GM12878 (cell line): ENCODE data around the gene CALN1. TPM values are rescaled to one million over a fixed set of nuclear protein-coding genes. Genes with fewer than 3 reads are reported as not detected.

Experiments used
- ATAC-seq: fragments of 200-7000 bp; cut with Tn5 transposase; 3 replicates; pipeline ENCODE4 v1.9.1; 2020; ENCODE audit warnings: mild to moderate bottlenecking, moderate library complexity
- BruUV-seq: library from RNA; stranded (reverse); fragments of 400-500 nt; replicated peaks from 2 replicates; lab custom pipeline; 2021; lab: Mats Ljungman, UMichigan
- CTCF ChIA-PET: fragments of 300-600 bp; sonication (Branson Sonifier 250); formaldehyde crosslinking; extraction: SDS; loops from one replicate; lab custom pipeline; 2021; ENCODE audit warnings: inconsistent platforms; lab: Yijun Ruan, JAX
- POLR2A ChIA-PET: fragments of 350-600 bp; formaldehyde crosslinking; extraction: SDS; loops from one replicate; lab custom pipeline; 2021; ENCODE audit warnings: inconsistent platforms; lab: Charles Lee
- RAD21 ChIA-PET: fragments of 300-600 bp; sonication (Branson Sonifier 250); formaldehyde crosslinking; loops from one replicate; lab custom pipeline; 2023; ENCODE audit warnings: antibody characterized with exemption; ENCODE audit not compliant: unreplicated experiment; lab: Charles Lee
- SMC1A ChIA-PET: fragments of 300-600 bp; sonication (Branson Sonifier 250); formaldehyde crosslinking; loops from one replicate; lab custom pipeline; 2023; ENCODE audit not compliant: unreplicated experiment, uncharacterized antibody; lab: Charles Lee
- DNase-seq: peaks from one replicate; pipeline ENCODE4 v3.0.0-alpha.2; 2011; ENCODE audit warnings: low read depth, low spot score
- FAIRE-seq: peaks from 3 replicates; lab custom pipeline; 2011; peaks lifted over from hg19 to GRCh38; lab: Jason Lieb, UNC
- H2AFZ ChIP-seq: 2 replicates; pipeline ENCODE4 v1.6.0; 2011; ENCODE audit warnings: low read depth, low read length, control low read depth; ENCODE audit not compliant: control insufficient read depth
- H3K27ac ChIP-seq: 2 replicates; pipeline ENCODE4 v1.5.1; 2011; ENCODE audit warnings: control low read depth; ENCODE audit not compliant: control insufficient read depth, insufficient read depth
- H3K27me3 ChIP-seq, 2 experiments: replicated peaks in 1 of 2; 2 replicates each; pipeline versions ENCODE4 v1.6.0 to v1.6.1; 2011; ENCODE audit warnings: low read length in 1 of 2; ENCODE audit not compliant: control insufficient read depth in 2 of 2, insufficient read depth in 2 of 2
- H3K36me3 ChIP-seq, 2 experiments: 2 replicates each; pipeline ENCODE4 v1.5.1; 2011; ENCODE audit warnings: low read length in 1 of 2; ENCODE audit not compliant: control insufficient read depth in 2 of 2, insufficient read depth in 2 of 2
- H3K4me1 ChIP-seq: 2 replicates; pipeline ENCODE4 v1.6.1; 2011; ENCODE audit warnings: mild to moderate bottlenecking, low read length, moderate library complexity, mixed read lengths; ENCODE audit not compliant: control insufficient read depth, insufficient read depth
- H3K4me2 ChIP-seq: 2 replicates; pipeline ENCODE4 v1.6.0; 2011; ENCODE audit warnings: control low read depth; ENCODE audit not compliant: control insufficient read depth, insufficient read depth
- H3K4me3 ChIP-seq: fragments of 200-600 bp; sonication (generic); 2 replicates; pipeline ENCODE4 v1.5.1; 2016
- H3K79me2 ChIP-seq: 2 replicates; pipeline ENCODE4 v1.6.0; 2011; ENCODE audit warnings: low read length; ENCODE audit not compliant: control insufficient read depth, insufficient read depth
- H3K9ac ChIP-seq: 2 replicates; pipeline ENCODE4 v1.8.0; 2011; ENCODE audit warnings: low read length, control low read depth, mixed read lengths; ENCODE audit not compliant: control insufficient read depth, insufficient read depth
- H3K9me3 ChIP-seq: replicated peaks from 3 replicates; pipeline ENCODE4 v1.5.1; 2011; ENCODE audit warnings: mild to moderate bottlenecking, low read length; ENCODE audit not compliant: control insufficient read depth, insufficient read depth
- H4K20me1 ChIP-seq: 2 replicates; pipeline ENCODE4 v1.6.0; 2011; ENCODE audit not compliant: control insufficient read depth, insufficient read depth
- BCL3 ChIP-seq: IDR thresholded peaks from 2 replicates; pipeline ENCODE4 v1.6.1; 2011; ENCODE audit warnings: borderline replicate concordance, low read depth, mild to moderate bottlenecking, moderate library complexity, low read length; ENCODE audit not compliant: insufficient read depth, poor library complexity, severe bottlenecking
- DPF2 ChIP-seq: fragments of 450-650 bp; IDR thresholded peaks from 2 replicates; pipeline ENCODE4 v1.6.1; 2017; ENCODE audit warnings: mild to moderate bottlenecking
- MEF2A ChIP-seq: IDR thresholded peaks from 2 replicates; pipeline ENCODE4 v1.6.1; 2011; ENCODE audit warnings: low read depth, mild to moderate bottlenecking, low read length, moderate library complexity; ENCODE audit not compliant: insufficient read depth
- NFXL1 ChIP-seq: fragments of 450-650 bp; IDR thresholded peaks from 2 replicates; pipeline ENCODE4 v1.6.1; 2017; ENCODE audit warnings: antibody characterized with exemption, mild to moderate bottlenecking, borderline replicate concordance
- SMARCA5 ChIP-seq: fragments of 450-650 bp; IDR thresholded peaks from 2 replicates; pipeline ENCODE4 v1.6.1; 2017; ENCODE audit warnings: mild to moderate bottlenecking
- YBX1 ChIP-seq: fragments of 450-650 bp; IDR thresholded peaks from 2 replicates; pipeline ENCODE4 v1.6.1; 2016; ENCODE audit warnings: antibody characterized with exemption
- ZNF217 ChIP-seq: fragments of 450-650 bp; IDR thresholded peaks from 2 replicates; pipeline ENCODE4 v1.6.1; 2017; ENCODE audit warnings: antibody characterized with exemption, mild to moderate bottlenecking
- ZNF274 ChIP-seq: IDR thresholded peaks from one replicate; pipeline ENCODE4 v1.8.0; 2011; ENCODE audit not compliant: insufficient read length, insufficient read depth
- ZNF622 ChIP-seq: fragments of 450-650 bp; IDR thresholded peaks from 2 replicates; pipeline ENCODE4 v1.6.1; 2017; ENCODE audit warnings: mild to moderate bottlenecking, inconsistent platforms
- WGBS: methylation state at CpG from one replicate; pipeline ENCODE4 v1.1.6; 2016; ENCODE audit warnings: low lambda C conversion rate; ENCODE audit not compliant: insufficient replicate concordance, insufficient coverage; ENCODE audit errors: missing lambda C conversion rate; 5-methylcytosine and 5-hydroxymethylcytosine counted together
- in situ Hi-C: fragments of 300-500 bp; cut with MboI; formaldehyde crosslinking; loops from 9 replicates; pipeline ENCODE4 v1.14.3; 2018; ENCODE audit warnings: mixed read lengths
- intact Hi-C: fragments of 100-400 bp; cut with micrococcal nuclease; formaldehyde crosslinking; loops from one replicate; pipeline ENCODE4 v1.14.2; 2022; ENCODE audit not compliant: unreplicated experiment
- polyA plus RNA-seq, 11 experiments: library from polyadenylated mRNA; depleted of rRNA in 4 of 11; unstranded in 6 of 11; stranded (reverse) in 5 of 11; fragments of >200 nt; fragmentation: Nextera tagmentation in 4 of 11; fragmentation: Illumina TruSeq in 1 of 11; extraction: Ambion mirVana in 4 of 11; extraction: Trizol in 1 of 11; gene quantifications; 1 replicate in 1 of 11; 2 replicates in 10 of 11; pipeline versions ENCODE4 v1.2.1 to v1.2.3, GENCODE V29; 2011 to 2016; ENCODE audit warnings: inconsistent platforms in 2 of 11, missing spikeins in 2 of 11, low read depth in 1 of 11
- total RNA-seq, 4 experiments: library from RNA; depleted of rRNA in 3 of 4; stranded (reverse); fragments of >200 nt in 3 of 4; fragmentation: Illumina TruSeq in 1 of 4; extraction: Trizol in 1 of 4; gene quantifications; 2 replicates each; pipeline versions ENCODE4 v1.2.1 to v1.2.3, GENCODE V29; 2013 to 2021
- TF ChIP-seq, protein P1 (sequence below): IDR thresholded peaks from 2 replicates; pipeline ENCODE4 v1.6.1; 2012; ENCODE audit warnings: low read depth, low read length, improper control_type of control experiment

CALN1 gene
- total and polyA plus RNA-seq, 10 of the 15 experiments (the other 5 are each of a cell fraction or from before 2014, with no cell fraction given), result 0.48 to 15.3 (median 1.6) TPM

DNA sequence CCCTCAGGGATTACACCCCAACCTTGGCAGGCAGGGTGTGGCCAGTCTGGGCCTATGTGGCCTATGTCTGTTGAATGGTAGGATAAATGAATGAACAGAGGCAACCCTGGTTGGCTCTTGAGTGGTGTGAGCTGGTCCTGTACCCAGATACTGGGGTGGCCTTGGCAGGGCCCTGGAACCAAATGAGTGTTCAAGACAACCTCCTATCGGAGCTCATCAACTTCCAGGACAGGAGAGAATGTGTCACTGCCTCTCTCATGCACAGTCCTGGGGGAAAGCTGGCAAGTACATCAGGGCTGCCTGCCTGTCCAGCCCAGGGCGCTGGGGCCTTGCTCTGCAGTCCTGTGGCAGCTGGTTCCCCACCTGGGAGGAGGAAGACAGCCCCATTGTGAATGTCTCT lies 271.6 kb downstream of the CALN1 start:
- H3K27ac ChIP-seq, result no peak overlapping the region
- H2AFZ ChIP-seq, result no peak overlapping the region
- no peak for ATAC-seq
- intact Hi-C loops, result no loop called here
- ChIA-PET RAD21 (no interaction called here), POLR2A (no interaction called here), CTCF (no interaction called here)
- no peaks in the 10 kb centered on the region for H4K20me1 ChIP-seq
- no TSS peak for BruUV-seq
- H3K4me1 ChIP-seq, result no peaks in the 10 kb centered on the region
- in situ Hi-C loops, result no loop called here
- no peak overlapping the region for H3K4me2 ChIP-seq
- H3K4me3 ChIP-seq, result no peak overlapping the region
- no peak for FAIRE-seq
- H3K27me3 ChIP-seq, result no peaks in the 10 kb centered on the region
- H3K9ac ChIP-seq, result no peak overlapping the region
- DNase-seq, result no peak
- no peaks in the 10 kb centered on the region; the same call in 2 of the 3 replicates for H3K9me3 ChIP-seq
- no peaks in the 10 kb centered on the region for H3K79me2 ChIP-seq
- WGBS, result 0% methylated on average over 2 of the region's 2 CpGs
- H3K36me3 ChIP-seq, result no peaks in the 10 kb centered on the region
- TF ChIP-seq ZNF217, result no peak
- TF ChIP-seq YBX1, result no peak
- no peak for TF ChIP-seq ZNF274
- TF ChIP-seq NFXL1, result no peak
- no peak for TF ChIP-seq BCL3
- no peak for TF ChIP-seq DPF2
- TF ChIP-seq, protein P1, sequence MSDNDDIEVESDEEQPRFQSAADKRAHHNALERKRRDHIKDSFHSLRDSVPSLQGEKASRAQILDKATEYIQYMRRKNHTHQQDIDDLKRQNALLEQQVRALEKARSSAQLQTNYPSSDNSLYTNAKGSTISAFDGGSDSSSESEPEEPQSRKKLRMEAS, result no peak
- no peak for TF ChIP-seq MEF2A
- no peak for TF ChIP-seq ZNF622
- no peak for TF ChIP-seq SMARCA5
- TF ChIP-seq, all 136 proteins: peak for 0
- SMC1A ChIA-PET, result no interaction called here
